ENCODE data around the gene DLGAP1.

- TF ChIP-seq CTCF (IDR thresholded peaks at IDR 0.05) (no peak), POLR2A (IDR thresholded peaks at IDR 0.05) (no peak), POLR2AphosphoS5 (IDR thresholded peaks at IDR 0.05; ENCODE audit: insufficient read depth in 1 of 2, low read depth in 1 of 2) (no peak)
These were observed 914.1 kb downstream of the DLGAP1 start for GRCh38 chr18:3540805-3541548.
